K562 (cell line): ENCODE results near the gene PCID2. TPM values are rescaled to one million over a fixed set of nuclear protein-coding genes. Genes with fewer than 3 reads are reported as not detected.

Experiments
- ATAC-seq: fragments of 200-7000 bp; cut with Tn5 transposase; 3 replicates; pipeline ENCODE4 v1.9.1; 2020; ENCODE audit warnings: moderate library complexity
- BruUV-seq: library from RNA; stranded (reverse); fragments of 400-500 nt; replicated peaks from 2 replicates; lab custom pipeline; 2021; lab: Mats Ljungman, UMichigan
- CTCF ChIA-PET: fragments of 300-600 bp; formaldehyde crosslinking; extraction: SDS; loops from one replicate; lab custom pipeline; 2021; ENCODE audit warnings: low intra/inter-chr PET ratio; lab: Yijun Ruan, JAX
- POLR2A ChIA-PET: fragments of 300-600, 350-650 bp; sonication (Branson Sonifier 250); formaldehyde crosslinking; extraction: SDS; loops from one replicate; lab custom pipeline; 2021; ENCODE audit warnings: antibody characterized with exemption, inconsistent platforms; lab: Yijun Ruan, JAX
- DNase-seq, 4 experiments: peaks; one replicate each; pipeline versions ENCODE4 v3.0.0 to v3.0.0-alpha.2; 2011 to 2018; ENCODE audit warnings: low spot score in 3 of 4, mixed read lengths in 3 of 4; ENCODE audit errors: extremely low read depth in 1 of 4
- FAIRE-seq: peaks from 2 replicates; lab custom pipeline; 2011; peaks lifted over from hg19 to GRCh38; lab: Jason Lieb, UNC
- H2AFZ ChIP-seq: 2 replicates; pipeline ENCODE4 v1.6.0; 2011; ENCODE audit warnings: low read depth, low read length, control low read depth, inconsistent platforms
- H3K27ac ChIP-seq: fragments of 200-600 bp; 3 replicates; pipeline ENCODE4 v1.8.0; 2011; ENCODE audit warnings: low read depth, mild to moderate bottlenecking, control low read depth, inconsistent platforms, low read length, moderate library complexity, mixed read lengths; ENCODE audit errors: extremely low read depth
- H3K27me3 ChIP-seq, 2 experiments: fragments of 300-600 bp in 1 of 2; 2 replicates in 1 of 2; 3 replicates in 1 of 2; pipeline versions ENCODE4 v1.6.0 to v1.8.0; 2011; ENCODE audit warnings: inconsistent platforms in 2 of 2, low read length in 2 of 2, mild to moderate bottlenecking in 1 of 2, mixed read lengths in 1 of 2, moderate library complexity in 1 of 2; ENCODE audit not compliant: control insufficient read depth in 2 of 2, insufficient read depth in 2 of 2
- H3K36me3 ChIP-seq: fragments of 300-600 bp; 3 replicates; pipeline ENCODE4 v1.8.0; 2011; ENCODE audit warnings: mild to moderate bottlenecking, low read length, inconsistent platforms; ENCODE audit not compliant: control insufficient read depth, insufficient read depth
- H3K4me1 ChIP-seq, 2 experiments: fragments of 200-600 bp in 1 of 2; replicated peaks in 1 of 2; 2 replicates in 1 of 2; 3 replicates in 1 of 2; pipeline versions ENCODE4 v1.5.1 to v1.8.0; 2011; ENCODE audit warnings: inconsistent platforms in 2 of 2, low read length in 2 of 2, mild to moderate bottlenecking in 1 of 2, mixed read lengths in 1 of 2, moderate library complexity in 1 of 2; ENCODE audit not compliant: control insufficient read depth in 2 of 2, insufficient read depth in 2 of 2
- H3K4me2 ChIP-seq: 2 replicates; pipeline ENCODE4 v1.6.1; 2011; ENCODE audit warnings: low read length, control low read depth, inconsistent platforms, mixed read lengths; ENCODE audit not compliant: insufficient read depth
- H3K4me3 ChIP-seq: fragments of 200-600 bp; sonication (generic), shearing (Covaris generic); 2 replicates; pipeline ENCODE4 v1.5.1; 2016; ENCODE audit warnings: control low read depth, inconsistent platforms
- H3K79me2 ChIP-seq: fragments of 200-600 bp; 3 replicates; pipeline ENCODE4 v1.8.0; 2011; ENCODE audit warnings: low read length, inconsistent platforms; ENCODE audit not compliant: control insufficient read depth, insufficient read depth
- H3K9ac ChIP-seq, 2 experiments: 2 replicates each; pipeline versions ENCODE4 v1.6.0 to v1.6.1; 2011; ENCODE audit warnings: low read depth in 2 of 2, low read length in 2 of 2, control low read depth in 1 of 2, inconsistent platforms in 1 of 2, mild to moderate bottlenecking in 1 of 2, mixed read lengths in 1 of 2; ENCODE audit not compliant: insufficient read depth in 1 of 2
- H3K9me1 ChIP-seq: one replicate; pipeline ENCODE4 v1.6.0; 2011; ENCODE audit warnings: inconsistent platforms, mild to moderate bottlenecking, low read length, moderate library complexity; ENCODE audit not compliant: control insufficient read depth, insufficient read depth
- H3K9me3 ChIP-seq: replicated peaks from 2 replicates; pipeline ENCODE4 v1.5.1; 2011; ENCODE audit warnings: low read depth, low read length, inconsistent platforms; ENCODE audit not compliant: control insufficient read depth, insufficient read depth
- H4K20me1 ChIP-seq: replicated peaks from 2 replicates; pipeline ENCODE4 v1.6.1; 2011; ENCODE audit warnings: low read length, inconsistent platforms, mixed read lengths; ENCODE audit not compliant: control insufficient read depth, insufficient read depth
- DACH1 ChIP-seq: fragments of 450-650 bp; IDR thresholded peaks from 2 replicates; pipeline ENCODE4 v1.6.1; 2018; ENCODE audit not compliant: partially characterized antibody
- DPF2 ChIP-seq: fragments of 450-650 bp; IDR thresholded peaks from 2 replicates; pipeline ENCODE4 v1.6.1; 2016
- FOXA3 ChIP-seq, 2 experiments: fragments of 450-650 bp in 1 of 2; sonication (generic) in 1 of 2; formaldehyde crosslinking; IDR thresholded peaks in 1 of 2; conservative IDR thresholded peaks in 1 of 2; 2 replicates each; pipeline versions ENCODE4 v1.4.0 to v1.8.0; 2020 to 2022; ENCODE audit warnings: mild to moderate bottlenecking in 2 of 2, missing genetic modification reagents in 1 of 2
- MEIS2 ChIP-seq: fragments of 450-650 bp; IDR thresholded peaks from 2 replicates; pipeline ENCODE4 v1.6.1; 2014; ENCODE audit warnings: mild to moderate bottlenecking; ENCODE audit not compliant: partially characterized antibody
- OTX1 ChIP-seq: fragments of 450-650 bp; formaldehyde crosslinking; IDR thresholded peaks from 2 replicates; pipeline ENCODE4 v1.4.0; 2022; ENCODE audit warnings: mild to moderate bottlenecking
- SETDB1 ChIP-seq: IDR thresholded peaks from one replicate; pipeline ENCODE4 v1.6.1; 2012; ENCODE audit warnings: low read length, control low read depth, inconsistent platforms
- ZC3H4 ChIP-seq: sonication (generic); formaldehyde crosslinking; IDR thresholded peaks from 2 replicates; pipeline ENCODE4 v1.9.0; 2021; ENCODE audit warnings: missing genetic modification reagents, borderline replicate concordance
- ZNF197 ChIP-seq: fragments of 200-800 bp; sonication (Bioruptor generic); IDR thresholded peaks from 2 replicates; pipeline ENCODE4 v1.6.1; 2016; ENCODE audit warnings: low read depth, missing genetic modification characterization, missing compliant biosample characterization
- ZNF316 ChIP-seq: fragments of 450-650 bp; IDR thresholded peaks from 2 replicates; pipeline ENCODE4 v1.6.1; 2016
- ZNF75A ChIP-seq: fragments of 450-650 bp; formaldehyde crosslinking; IDR thresholded peaks from 2 replicates; pipeline ENCODE4 v1.4.0; 2020; ENCODE audit warnings: mild to moderate bottlenecking
- ZNF79 ChIP-seq: fragments of 250-450 bp; sonication (Bioruptor Pico); IDR thresholded peaks from 2 replicates; pipeline ENCODE4 v1.4.0; 2020; ENCODE audit warnings: low read depth, mild to moderate bottlenecking, moderate library complexity
- WGBS: fragments of 100-300 bp; shearing (Covaris generic); methylation state at CpG from one replicate; pipeline ENCODE4 v1.1.6; 2016; ENCODE audit warnings: low coverage, mixed read lengths; ENCODE audit not compliant: insufficient coverage; ENCODE audit errors: missing lambda C conversion rate; 5-methylcytosine and 5-hydroxymethylcytosine counted together
- in situ Hi-C: fragments of 300-500 bp; cut with MboI; formaldehyde crosslinking; loops from 4 replicates; pipeline ENCODE4 v1.15.0; 2018; ENCODE audit warnings: inconsistent platforms, mixed read lengths
- intact Hi-C: fragments of 100-400 bp; cut with micrococcal nuclease; formaldehyde crosslinking; loops from 2 replicates; pipeline ENCODE4 v1.14.2; 2022
- polyA plus RNA-seq, 8 experiments: library from polyadenylated mRNA; depleted of rRNA in 4 of 8; stranded (reverse) in 5 of 8; unstranded in 3 of 8; fragments of >200 nt; fragmentation: Nextera tagmentation in 2 of 8; fragmentation: Illumina TruSeq in 1 of 8; extraction: Ambion mirVana in 2 of 8; extraction: Trizol in 1 of 8; gene quantifications; 2 replicates each; pipeline versions ENCODE4 v1.2.1 to v1.2.3, GENCODE V29; 2011 to 2014; ENCODE audit warnings: inconsistent platforms in 1 of 8, missing spikeins in 1 of 8
- total RNA-seq, 7 experiments: library from RNA; depleted of rRNA in 6 of 7; stranded (reverse); fragments of >200 nt in 6 of 7; fragmentation: Illumina TruSeq in 2 of 7; extraction: Trizol in 2 of 7; gene quantifications; 2 replicates each; pipeline versions ENCODE4 v1.2.1 to v1.2.3, GENCODE V29; 2011 to 2021; ENCODE audit warnings: low replicate concordance in 1 of 7
- TF ChIP-seq, protein P1 (sequence below), 2 experiments: fragments of 450-650 bp; IDR thresholded peaks; 2 replicates each; pipeline ENCODE4 v1.6.1; 2016
- TF ChIP-seq, protein P2 (sequence below): sonication (generic); formaldehyde crosslinking; IDR thresholded peaks from 2 replicates; pipeline ENCODE4 v1.8.0; 2022; ENCODE audit warnings: missing genetic modification reagents, mild to moderate bottlenecking, borderline replicate concordance
- TF ChIP-seq, protein P3 (sequence below): fragments of 450-650 bp; IDR thresholded peaks from 2 replicates; pipeline ENCODE4 v1.6.1; 2016; ENCODE audit warnings: low read depth, mild to moderate bottlenecking, moderate library complexity
- TF ChIP-seq, protein P4 (sequence below): fragments of 250-450 bp; sonication (Bioruptor Pico); IDR thresholded peaks from 2 replicates; pipeline ENCODE4 v1.4.0; 2020; ENCODE audit warnings: borderline replicate concordance

Gene PCID2
- total and polyA plus RNA-seq, 9 of the 15 experiments (the other 6 are each of a cell fraction or from before 2014, with no cell fraction given), result 39.6 to 117 (median 59.6) TPM

DNA sequence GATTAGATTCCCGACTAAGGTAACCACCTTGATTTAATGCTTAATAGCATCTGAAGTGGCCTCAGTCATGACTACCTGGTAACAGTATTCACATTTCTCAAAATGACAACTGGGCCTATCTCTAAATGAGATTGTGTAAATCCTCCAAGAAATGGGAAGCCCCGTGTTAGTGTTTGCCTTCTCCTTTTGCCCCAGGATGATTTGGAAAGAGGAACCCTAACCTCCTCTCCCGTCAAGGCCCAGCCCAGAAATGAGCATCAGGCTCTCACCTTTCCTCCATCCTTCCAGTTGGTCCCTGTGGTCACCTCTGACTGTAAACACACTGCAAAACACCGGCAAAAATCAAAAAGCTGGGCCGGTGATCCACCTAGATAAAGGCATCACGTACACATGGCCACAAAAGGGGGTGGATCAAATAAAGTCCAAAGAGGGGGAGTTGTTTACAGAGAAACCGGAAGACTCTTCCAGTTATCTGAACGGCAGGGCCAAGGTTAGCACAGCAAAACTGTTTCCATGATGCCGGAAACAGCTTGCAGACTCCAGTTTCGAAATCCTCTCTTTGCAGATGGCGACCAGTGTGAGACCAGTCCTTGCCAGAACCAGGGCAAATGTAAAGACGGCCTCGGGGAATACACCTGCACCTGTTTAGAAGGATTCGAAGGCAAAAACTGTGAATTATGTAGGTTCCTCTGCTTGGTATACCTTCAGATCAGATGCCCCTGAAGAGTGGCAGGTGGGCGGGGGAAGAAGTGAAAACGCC is 69.5 kb downstream of the PCID2 start:
- H3K79me2 ChIP-seq, result no peaks in the 10 kb centered on the region
- no peak overlapping the region; the same call in 1 of the 2 replicates for H3K4me3 ChIP-seq
- no peaks in the 10 kb centered on the region for H3K9me3 ChIP-seq
- H3K4me1 ChIP-seq, result peaks cover 5 to 11% of the 10 kb centered on the region in 2 experiments; a peak in 3 of 5 replicates
- BruUV-seq, result no TSS peak
- H3K9me1 ChIP-seq, result no peaks in the 10 kb centered on the region
- in situ Hi-C loops (no loop called here), intact Hi-C loops (no loop called here)
- ATAC-seq (peak; percentile 82), FAIRE-seq (peak; percentile 62), DNase-seq (peak in 2 of 4 experiments; percentile 37 to 44)
- ChIA-PET POLR2A (interaction anchor here (0.6 to 0.8 kb wide), 3 partner anchors 17 to 178 kb away, joined by 3 read pairs; partner anchors contain the start of genes CUL4A and F10), CTCF (no interaction called here)
- 12% methylated on average over 16 of the region's 16 CpGs for WGBS
- H3K27me3 ChIP-seq, result peaks cover 4 to 11% of the 10 kb centered on the region in 2 experiments; a peak in 4 of 5 replicates
- H3K9ac ChIP-seq, result peak overlapping the region in 1 of 2 experiments; percentile 9; a peak in 2 of 4 replicates
- H3K36me3 ChIP-seq, result no peaks in the 10 kb centered on the region
- no peak overlapping the region for H3K27ac ChIP-seq
- H2AFZ ChIP-seq, result peak overlapping the region; percentile 89
- H4K20me1 ChIP-seq, result no peaks in the 10 kb centered on the region
- peak overlapping the region; percentile 62 for H3K4me2 ChIP-seq
- TF ChIP-seq, protein P1, sequence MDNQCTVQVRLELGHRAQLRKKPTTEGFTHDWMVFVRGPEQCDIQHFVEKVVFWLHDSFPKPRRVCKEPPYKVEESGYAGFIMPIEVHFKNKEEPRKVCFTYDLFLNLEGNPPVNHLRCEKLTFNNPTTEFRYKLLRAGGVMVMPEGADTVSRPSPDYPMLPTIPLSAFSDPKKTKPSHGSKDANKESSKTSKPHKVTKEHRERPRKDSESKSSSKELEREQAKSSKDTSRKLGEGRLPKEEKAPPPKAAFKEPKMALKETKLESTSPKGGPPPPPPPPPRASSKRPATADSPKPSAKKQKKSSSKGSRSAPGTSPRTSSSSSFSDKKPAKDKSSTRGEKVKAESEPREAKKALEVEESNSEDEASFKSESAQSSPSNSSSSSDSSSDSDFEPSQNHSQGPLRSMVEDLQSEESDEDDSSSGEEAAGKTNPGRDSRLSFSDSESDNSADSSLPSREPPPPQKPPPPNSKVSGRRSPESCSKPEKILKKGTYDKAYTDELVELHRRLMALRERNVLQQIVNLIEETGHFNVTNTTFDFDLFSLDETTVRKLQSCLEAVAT (IDR thresholded peaks at IDR 0.05), result no peak
- TF ChIP-seq, protein P2, sequence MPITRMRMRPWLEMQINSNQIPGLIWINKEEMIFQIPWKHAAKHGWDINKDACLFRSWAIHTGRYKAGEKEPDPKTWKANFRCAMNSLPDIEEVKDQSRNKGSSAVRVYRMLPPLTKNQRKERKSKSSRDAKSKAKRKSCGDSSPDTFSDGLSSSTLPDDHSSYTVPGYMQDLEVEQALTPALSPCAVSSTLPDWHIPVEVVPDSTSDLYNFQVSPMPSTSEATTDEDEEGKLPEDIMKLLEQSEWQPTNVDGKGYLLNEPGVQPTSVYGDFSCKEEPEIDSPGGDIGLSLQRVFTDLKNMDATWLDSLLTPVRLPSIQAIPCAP (CRISPR knock-in tag), result no peak
- TF ChIP-seq SETDB1 (no peak), FOXA3 (CRISPR knock-in tag; conservative IDR thresholded peaks at IDR 0.05 in 1 of 2, IDR thresholded peaks at IDR 0.05 in 1 of 2) (peak in 1 of 2 experiments; percentile 61; a peak in 2 of 4 replicates), MEIS2 (no peak), OTX1 (no peak), ZNF79 (CRISPR knock-in tag) (no peak), ZC3H4 (CRISPR knock-in tag) (no peak), ZNF316 (no peak), DPF2 (no peak), DACH1 (no peak), ZNF197 (CRISPR knock-in tag) (no peak), ZNF75A (CRISPR knock-in tag) (no peak)
- TF ChIP-seq, protein P3, sequence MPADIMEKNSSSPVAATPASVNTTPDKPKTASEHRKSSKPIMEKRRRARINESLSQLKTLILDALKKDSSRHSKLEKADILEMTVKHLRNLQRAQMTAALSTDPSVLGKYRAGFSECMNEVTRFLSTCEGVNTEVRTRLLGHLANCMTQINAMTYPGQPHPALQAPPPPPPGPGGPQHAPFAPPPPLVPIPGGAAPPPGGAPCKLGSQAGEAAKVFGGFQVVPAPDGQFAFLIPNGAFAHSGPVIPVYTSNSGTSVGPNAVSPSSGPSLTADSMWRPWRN, result no peak
- TF ChIP-seq, protein P4, sequence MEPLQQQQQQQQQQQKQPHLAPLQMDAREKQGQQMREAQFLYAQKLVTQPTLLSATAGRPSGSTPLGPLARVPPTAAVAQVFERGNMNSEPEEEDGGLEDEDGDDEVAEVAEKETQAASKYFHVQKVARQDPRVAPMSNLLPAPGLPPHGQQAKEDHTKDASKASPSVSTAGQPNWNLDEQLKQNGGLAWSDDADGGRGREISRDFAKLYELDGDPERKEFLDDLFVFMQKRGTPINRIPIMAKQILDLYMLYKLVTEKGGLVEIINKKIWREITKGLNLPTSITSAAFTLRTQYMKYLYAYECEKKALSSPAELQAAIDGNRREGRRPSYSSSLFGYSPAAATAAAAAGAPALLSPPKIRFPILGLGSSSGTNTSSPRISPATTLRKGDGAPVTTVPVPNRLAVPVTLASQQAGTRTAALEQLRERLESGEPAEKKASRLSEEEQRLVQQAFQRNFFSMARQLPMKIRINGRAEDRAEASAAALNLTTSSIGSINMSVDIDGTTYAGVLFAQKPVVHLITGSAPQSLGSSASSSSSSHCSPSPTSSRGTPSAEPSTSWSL (CRISPR knock-in tag), result no peak
